Measurements from ENCODE around the gene TMPRSS6. TPM values are rescaled to one million over a fixed set of nuclear protein-coding genes. Genes with fewer than 3 reads are reported as not detected.

TMPRSS6 gene
- 7.6 and 14.3 TPM in 2 replicates for total RNA-seq (ENCODE audit: low replicate concordance)
- long read RNA-seq, partial matches to known transcripts, result 1 of 3 reads
- long read RNA-seq, other reads (novel, unspliced or antisense), result 2 of 3 reads

DNA sequence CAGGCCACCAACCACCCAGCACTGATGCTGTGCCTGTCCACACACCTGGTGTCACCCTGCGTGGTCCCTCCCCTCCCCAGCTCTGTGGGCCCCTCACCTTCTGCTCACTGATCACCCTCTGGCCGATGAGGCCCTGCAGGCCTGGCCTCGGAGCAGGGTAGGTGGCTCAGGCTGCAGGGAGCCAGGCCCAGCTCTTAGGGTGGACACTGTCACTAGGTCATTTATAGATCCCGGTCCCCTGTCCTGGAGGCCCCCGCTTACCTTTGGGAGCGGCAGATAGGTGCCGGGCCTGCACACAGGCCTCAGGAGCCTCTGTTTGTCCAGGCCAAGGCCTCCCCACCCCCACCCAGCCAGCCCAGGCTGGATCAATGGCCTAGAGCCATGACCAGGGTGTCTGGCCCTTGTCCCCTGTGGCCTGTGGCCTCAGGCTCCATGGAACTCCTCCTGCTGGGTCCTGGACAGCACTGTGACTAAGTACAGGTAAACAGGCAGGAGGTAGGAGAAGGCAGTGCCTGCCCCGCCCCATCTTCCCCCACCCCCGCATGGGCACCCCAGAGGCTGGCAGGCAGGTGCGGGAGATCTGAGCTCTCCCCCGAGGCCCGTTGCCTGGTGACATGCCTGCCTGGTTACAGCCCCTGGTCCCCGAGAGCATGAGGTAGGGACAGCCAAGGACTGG lies at the start of gene TMPRSS6:
TMPRSS6 (minus strand) TSS at position 472 of the 676 bp plus-strand sequence. CDS start 6,296 bp downstream, outside the sequence.
- TF ChIP-seq, protein P1, sequence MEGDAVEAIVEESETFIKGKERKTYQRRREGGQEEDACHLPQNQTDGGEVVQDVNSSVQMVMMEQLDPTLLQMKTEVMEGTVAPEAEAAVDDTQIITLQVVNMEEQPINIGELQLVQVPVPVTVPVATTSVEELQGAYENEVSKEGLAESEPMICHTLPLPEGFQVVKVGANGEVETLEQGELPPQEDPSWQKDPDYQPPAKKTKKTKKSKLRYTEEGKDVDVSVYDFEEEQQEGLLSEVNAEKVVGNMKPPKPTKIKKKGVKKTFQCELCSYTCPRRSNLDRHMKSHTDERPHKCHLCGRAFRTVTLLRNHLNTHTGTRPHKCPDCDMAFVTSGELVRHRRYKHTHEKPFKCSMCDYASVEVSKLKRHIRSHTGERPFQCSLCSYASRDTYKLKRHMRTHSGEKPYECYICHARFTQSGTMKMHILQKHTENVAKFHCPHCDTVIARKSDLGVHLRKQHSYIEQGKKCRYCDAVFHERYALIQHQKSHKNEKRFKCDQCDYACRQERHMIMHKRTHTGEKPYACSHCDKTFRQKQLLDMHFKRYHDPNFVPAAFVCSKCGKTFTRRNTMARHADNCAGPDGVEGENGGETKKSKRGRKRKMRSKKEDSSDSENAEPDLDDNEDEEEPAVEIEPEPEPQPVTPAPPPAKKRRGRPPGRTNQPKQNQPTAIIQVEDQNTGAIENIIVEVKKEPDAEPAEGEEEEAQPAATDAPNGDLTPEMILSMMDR (conservative IDR thresholded peaks at IDR 0.05), result no peak
- no peak for DNase-seq (ENCODE audit: extremely low spot score, unreplicated experiment)
- Mint-ChIP-seq H3K4me3 (no peak within 1 kb of the TSS), H3K36me3 (no peaks in the 10 kb centered on the region), H3K27me3 (peaks cover 15% of the 10 kb centered on the region), H3K27ac (no peak within 1 kb of the TSS), H3K9me3 (no peaks in the 10 kb centered on the region), H3K4me1 (ENCODE audit: unreplicated experiment) (peaks cover 8% of the 10 kb centered on the region)

DNA sequence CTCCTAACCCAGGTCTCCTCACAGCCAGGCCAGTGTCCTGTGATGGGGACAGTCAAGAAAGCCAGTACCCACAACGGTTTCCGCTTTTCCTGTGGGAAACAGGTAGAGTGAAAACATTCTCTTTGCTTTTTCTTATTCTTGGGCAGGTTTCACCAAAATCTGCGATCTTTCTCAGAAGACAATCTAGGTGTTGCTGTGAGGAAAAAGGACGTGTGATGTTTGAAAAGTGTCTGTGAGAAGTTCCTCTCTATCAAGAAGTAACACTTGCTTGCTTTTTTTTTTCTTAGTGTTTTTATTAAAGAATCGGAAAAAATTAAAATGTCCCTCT lies 49.4 kb upstream of the TMPRSS6 start:
- no peak for DNase-seq (ENCODE audit: extremely low spot score, unreplicated experiment)
- Mint-ChIP-seq H3K27ac (no peak overlapping the region), H3K4me3 (no peak overlapping the region), H3K27me3 (peaks cover 30% of the 10 kb centered on the region), H3K9me3 (no peaks in the 10 kb centered on the region), H3K36me3 (no peaks in the 10 kb centered on the region), H3K4me1 (ENCODE audit: unreplicated experiment) (no peaks in the 10 kb centered on the region)
- TF ChIP-seq, protein P1 (conservative IDR thresholded peaks at IDR 0.05), result no peak

DNA sequence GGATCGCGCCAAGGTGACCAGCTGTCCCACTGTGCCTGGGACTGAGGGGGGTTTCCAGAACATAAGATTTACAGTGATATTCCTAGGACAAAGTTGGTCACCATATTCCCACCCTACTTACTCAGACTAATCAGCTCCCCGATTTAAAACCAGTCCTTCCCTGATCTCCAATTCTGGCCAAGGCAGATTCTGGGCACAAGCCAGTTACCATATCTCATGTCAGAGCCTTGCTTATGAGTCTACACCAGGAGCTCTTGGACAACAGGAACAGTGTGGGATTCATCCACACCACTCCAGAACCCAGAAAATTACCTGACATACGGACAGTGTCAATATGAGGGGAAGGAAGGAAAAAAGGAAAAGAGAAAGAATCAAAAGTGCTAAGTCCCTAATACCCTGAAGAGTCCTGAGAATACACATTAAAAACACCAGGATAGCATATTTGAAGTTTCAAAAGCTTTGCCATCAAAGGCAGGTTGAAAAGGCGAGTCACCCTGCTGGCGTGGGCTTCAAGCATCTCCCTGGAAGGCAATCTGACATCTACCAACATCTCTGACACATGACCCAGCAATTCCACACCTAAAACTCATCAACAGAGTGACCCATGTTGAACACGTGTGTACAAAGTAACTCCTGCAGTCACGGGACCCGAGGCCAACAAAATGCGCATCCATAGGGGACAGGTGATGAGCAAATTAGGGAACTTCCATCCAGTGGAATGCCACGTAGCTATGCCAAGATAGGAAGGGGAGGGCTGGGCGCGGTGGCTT lies 48.2 kb upstream of the TMPRSS6 start:
- Mint-ChIP-seq H3K9me3 (no peaks in the 10 kb centered on the region), H3K27me3 (peaks cover 30% of the 10 kb centered on the region), H3K4me1 (ENCODE audit: unreplicated experiment) (no peaks in the 10 kb centered on the region), H3K36me3 (no peaks in the 10 kb centered on the region), H3K4me3 (no peak overlapping the region), H3K27ac (no peak overlapping the region)
- TF ChIP-seq, protein P1 (conservative IDR thresholded peaks at IDR 0.05), result no peak
- no peak for DNase-seq (ENCODE audit: extremely low spot score, unreplicated experiment)

DNA sequence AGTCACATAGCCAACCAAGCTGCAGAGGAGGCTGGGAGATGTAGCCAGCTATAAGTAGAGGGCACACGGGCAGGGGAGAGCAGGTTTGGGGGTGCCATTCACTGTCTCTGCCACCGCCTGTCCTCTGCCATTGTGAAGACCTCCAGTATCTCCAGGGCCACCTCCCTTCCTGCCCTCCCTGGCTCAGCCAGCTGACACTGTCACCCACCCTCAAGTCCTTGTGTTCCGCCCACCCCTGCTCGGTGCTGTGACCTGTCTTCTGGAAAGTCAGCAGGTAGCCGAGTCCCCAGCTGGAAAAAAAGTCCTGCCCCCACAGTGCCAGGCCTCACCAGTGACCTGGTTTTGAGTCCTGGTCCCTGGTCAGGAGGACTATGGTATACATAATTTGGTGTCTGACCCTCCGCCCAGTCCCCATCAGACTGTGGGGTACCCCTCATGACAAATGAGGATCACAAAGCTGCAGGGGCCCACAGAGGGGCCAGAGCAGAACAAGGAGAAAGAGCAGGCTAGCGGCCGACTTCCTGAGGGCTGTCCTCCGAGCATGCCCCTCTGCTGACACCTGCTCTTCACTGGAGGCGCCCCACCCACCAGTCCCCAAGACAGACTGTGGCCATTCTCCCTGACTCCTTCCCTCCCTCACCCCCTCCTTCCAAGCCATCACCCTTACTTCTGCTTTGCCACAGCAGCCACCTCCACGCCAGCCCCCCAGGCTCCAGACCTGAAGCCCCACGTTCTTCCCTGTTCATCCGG lies 47.3 kb upstream of the TMPRSS6 start:
- Mint-ChIP-seq H3K36me3 (no peaks in the 10 kb centered on the region), H3K27ac (no peak overlapping the region), H3K27me3 (peaks cover 30% of the 10 kb centered on the region), H3K4me3 (no peak overlapping the region), H3K9me3 (no peaks in the 10 kb centered on the region), H3K4me1 (ENCODE audit: unreplicated experiment) (no peaks in the 10 kb centered on the region)
- no peak for DNase-seq (ENCODE audit: extremely low spot score, unreplicated experiment)
- TF ChIP-seq, protein P1 (conservative IDR thresholded peaks at IDR 0.05), result no peak

DNA sequence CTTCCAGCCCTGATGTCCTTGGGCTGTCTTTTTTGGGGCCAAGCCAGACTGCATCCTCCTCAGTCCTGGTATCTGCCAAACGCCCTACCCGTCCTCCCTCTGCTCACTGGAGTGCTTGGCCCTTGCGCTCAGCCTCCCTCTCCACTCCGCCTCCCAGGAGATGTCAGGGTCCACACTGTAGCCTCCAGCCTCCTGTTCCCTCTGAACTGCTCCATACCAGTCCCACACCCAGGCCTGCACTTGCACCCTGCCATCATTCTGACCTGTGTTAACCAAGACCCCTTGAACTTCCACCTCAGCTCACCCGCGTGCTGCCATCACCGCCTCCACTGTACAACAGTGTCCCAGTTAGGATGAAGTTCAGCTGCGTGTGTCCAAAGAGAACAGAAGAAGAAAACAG lies 46.5 kb upstream of the TMPRSS6 start:
- H3K9me3 Mint-ChIP-seq, result peaks cover 5% of the 10 kb centered on the region
- no peak overlapping the region for H3K4me3 Mint-ChIP-seq
- no peaks in the 10 kb centered on the region for H3K4me1 Mint-ChIP-seq (ENCODE audit: unreplicated experiment)
- TF ChIP-seq, protein P1 (conservative IDR thresholded peaks at IDR 0.05), result no peak
- DNase-seq (ENCODE audit: extremely low spot score, unreplicated experiment), result no peak
- no peaks in the 10 kb centered on the region for H3K36me3 Mint-ChIP-seq
- no peak overlapping the region for H3K27ac Mint-ChIP-seq
- peaks cover 30% of the 10 kb centered on the region for H3K27me3 Mint-ChIP-seq
